Fibroblast of the aortic adventitia (primary cell): Measurements from ENCODE around the gene IL12B. TPM values are rescaled to one million over a fixed set of nuclear protein-coding genes. Genes with fewer than 3 reads are reported as not detected.
"Not testable (repeated sequence)": the region's sequence is repeated elsewhere in the genome, so short reads cannot be mapped to it uniquely, and the experiment has no call there.

Experiments used
- DNase-seq: peaks from one replicate; pipeline ENCODE4 v3.0.0-alpha.2; 2010; ENCODE audit warnings: low read depth
- H3K4me3 ChIP-seq: 2 replicates; pipeline ENCODE4 v1.5.1; 2011; ENCODE audit warnings: low read depth, mild to moderate bottlenecking, control low read depth, low read length, moderate library complexity
- small RNA-seq: library from RNA; depleted of rRNA; stranded (forward); fragments of <200 nt; gene quantifications from one replicate; pipeline ENCODE3, GENCODE V24; 2012
- total RNA-seq: library from RNA; depleted of rRNA; stranded (reverse); fragments of >200 nt; gene quantifications from 2 replicates; pipeline ENCODE4 v1.2.3, GENCODE V29; 2012; ENCODE audit warnings: low replicate concordance
- TF ChIP-seq, protein P1 (sequence below): IDR thresholded peaks from 2 replicates; pipeline ENCODE4 v1.5.1; 2011; ENCODE audit warnings: mild to moderate bottlenecking, low read length, control low read depth, inconsistent platforms; ENCODE audit not compliant: insufficient read depth

Gene IL12B
- total RNA-seq, 1 donor = 0.09 TPM

DNA sequence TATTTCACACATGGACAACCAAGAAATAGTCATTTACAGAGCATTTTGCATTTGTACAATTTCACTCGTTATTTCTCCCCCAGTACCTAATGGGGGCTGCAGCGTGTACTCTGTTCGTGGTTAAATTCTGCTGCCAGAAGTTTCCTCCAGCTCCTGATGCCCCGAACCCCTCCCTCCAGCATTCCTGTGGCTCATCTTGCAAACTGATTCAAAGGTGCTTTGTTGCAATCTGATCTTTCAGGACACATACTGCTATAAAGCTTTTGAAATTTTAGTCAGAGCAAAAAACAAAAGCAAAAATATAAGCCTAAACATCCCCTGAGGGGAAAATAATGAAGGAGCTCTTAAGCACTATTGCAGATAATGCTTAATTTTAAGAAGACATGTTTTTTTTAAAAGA is 39.5 kb downstream of the IL12B start:
- H3K4me3 ChIP-seq = no peak overlapping the region
- no peak for DNase-seq
- TF ChIP-seq, protein P1, sequence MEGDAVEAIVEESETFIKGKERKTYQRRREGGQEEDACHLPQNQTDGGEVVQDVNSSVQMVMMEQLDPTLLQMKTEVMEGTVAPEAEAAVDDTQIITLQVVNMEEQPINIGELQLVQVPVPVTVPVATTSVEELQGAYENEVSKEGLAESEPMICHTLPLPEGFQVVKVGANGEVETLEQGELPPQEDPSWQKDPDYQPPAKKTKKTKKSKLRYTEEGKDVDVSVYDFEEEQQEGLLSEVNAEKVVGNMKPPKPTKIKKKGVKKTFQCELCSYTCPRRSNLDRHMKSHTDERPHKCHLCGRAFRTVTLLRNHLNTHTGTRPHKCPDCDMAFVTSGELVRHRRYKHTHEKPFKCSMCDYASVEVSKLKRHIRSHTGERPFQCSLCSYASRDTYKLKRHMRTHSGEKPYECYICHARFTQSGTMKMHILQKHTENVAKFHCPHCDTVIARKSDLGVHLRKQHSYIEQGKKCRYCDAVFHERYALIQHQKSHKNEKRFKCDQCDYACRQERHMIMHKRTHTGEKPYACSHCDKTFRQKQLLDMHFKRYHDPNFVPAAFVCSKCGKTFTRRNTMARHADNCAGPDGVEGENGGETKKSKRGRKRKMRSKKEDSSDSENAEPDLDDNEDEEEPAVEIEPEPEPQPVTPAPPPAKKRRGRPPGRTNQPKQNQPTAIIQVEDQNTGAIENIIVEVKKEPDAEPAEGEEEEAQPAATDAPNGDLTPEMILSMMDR = no peak

DNA sequence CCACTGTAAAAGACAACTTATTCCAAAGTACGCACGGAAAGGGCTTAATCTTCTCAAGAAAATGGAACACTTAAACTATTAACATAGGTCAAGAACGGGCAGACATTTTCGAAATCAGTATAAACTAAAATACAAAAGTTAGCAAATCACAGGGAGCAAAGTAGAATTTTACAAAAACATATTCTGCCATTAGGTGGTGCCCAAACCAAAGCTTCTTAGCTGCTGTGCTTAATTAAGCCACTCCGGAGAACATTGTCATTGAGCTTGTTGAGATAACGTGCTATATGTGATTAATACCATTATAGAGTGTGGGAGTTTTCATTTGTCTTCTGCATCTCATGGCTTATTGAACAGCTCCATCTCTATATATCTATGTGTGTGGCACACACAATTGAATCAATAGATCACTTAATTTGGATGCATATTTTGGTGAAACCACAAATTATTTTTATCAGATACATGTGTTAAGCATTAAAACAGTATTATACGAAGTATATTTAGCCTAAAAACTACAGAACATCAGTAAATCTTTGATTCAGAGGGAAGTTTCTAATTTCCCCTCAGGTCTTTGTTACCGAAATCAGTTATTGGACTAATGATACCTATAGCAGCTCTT is 43.8 kb downstream of the IL12B start:
- peak; percentile 62 for DNase-seq
- TF ChIP-seq, protein P1 = peak; percentile 42
- H3K4me3 ChIP-seq = no peak overlapping the region

DNA sequence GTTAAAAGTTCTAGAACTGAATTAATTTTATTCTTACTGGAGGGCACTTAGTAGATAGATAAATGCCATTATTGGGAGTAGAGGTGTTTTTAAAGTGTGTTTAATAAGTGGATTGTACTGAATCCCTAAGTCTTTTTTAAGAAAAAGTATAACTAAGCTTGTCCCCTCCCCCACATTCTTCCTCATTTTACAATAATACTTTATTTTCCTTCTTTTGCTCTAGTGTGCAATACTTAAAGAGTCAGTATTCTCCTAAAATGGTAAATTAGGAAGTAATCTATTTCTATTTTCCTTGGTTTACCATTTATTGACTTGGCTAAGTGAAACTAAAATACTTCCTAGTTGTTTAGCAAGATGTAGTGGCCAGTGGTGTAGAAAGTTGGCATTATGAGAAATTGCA is 55.6 kb downstream of the IL12B start:
- no peak for DNase-seq
- TF ChIP-seq, protein P1 = no peak
- no peak overlapping the region for H3K4me3 ChIP-seq

DNA sequence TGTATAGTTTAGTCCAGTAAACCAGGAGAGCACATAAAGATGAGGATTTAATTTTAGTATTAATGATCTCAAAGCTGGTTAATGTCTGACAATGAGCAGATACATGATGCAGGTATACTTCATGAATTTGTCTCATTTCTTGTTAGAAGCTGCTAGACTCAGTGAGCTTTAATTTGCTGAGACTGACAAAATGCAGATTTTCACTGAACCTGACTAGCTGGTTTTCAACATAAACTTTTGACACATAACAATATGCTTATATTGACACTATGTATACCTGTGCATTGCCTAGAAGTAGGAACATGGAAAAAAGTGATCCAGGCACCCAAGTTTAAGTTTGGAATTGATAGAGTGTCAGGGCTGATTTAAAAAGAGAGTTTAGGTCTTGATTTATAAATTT is 56.4 kb downstream of the IL12B start:
- no peak overlapping the region for H3K4me3 ChIP-seq
- TF ChIP-seq, protein P1 = no peak
- no peak for DNase-seq

DNA sequence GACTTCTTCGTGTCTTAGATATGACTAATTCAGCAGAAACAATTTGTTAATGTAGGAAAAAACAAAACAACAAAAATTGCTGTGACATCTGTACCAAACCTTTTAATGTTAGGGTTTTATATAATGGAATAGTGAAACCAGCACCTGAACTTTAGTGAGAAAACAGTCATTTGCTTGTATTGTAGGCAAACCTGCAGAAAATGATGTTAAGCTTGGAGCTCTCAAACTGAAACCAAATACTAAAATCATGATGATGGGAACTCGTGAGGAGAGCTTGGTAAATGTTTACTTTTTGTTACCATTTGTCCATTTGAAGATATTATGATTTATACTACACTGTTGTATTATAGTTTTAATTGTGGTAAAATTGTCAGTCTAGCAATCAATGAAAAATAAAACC is 60.6 kb downstream of the IL12B start:
- no peak overlapping the region for H3K4me3 ChIP-seq
- TF ChIP-seq, protein P1 = no peak
- DNase-seq = no peak

DNA sequence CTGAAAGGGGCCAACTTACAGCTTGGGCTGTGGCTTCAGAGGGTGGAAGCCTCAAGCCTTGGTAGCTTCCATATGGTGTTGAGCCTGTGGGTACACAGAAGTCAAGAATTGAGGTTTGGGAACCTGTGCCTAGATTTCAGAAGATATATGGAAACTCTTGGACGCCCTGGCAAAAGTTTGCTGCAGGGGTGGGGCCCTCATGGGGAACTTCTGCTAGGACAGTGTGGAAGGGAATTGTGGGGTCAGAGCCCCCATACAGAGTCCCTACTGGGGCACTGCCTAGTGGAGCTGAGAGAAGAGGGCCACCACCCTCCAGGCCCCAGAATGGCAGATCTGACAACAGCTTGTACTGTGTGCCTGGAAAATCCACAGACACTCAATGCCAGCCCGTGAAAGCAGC is 63.5 kb downstream of the IL12B start:
- not testable (repeated sequence) for H3K4me3 ChIP-seq, DNase-seq

Small RNA genes within 50 kb of the gene (small RNA-seq; reads per million reads assigned to genes)
- gene RNU4ATAC2P = not detected

Other genes starting within 250 kb of the IL12B start
- 23.4 and 26.4 TPM in 2 replicates for gene EBF1, start 230.6 kb downstream of the IL12B start, total RNA-seq
- 35.2 and 42.9 TPM in 2 replicates for gene RNF145, start 120.9 kb downstream of the IL12B start, total RNA-seq
- gene UBLCP1, start 67.2 kb downstream of the IL12B start, total RNA-seq = 36.5 and 82.8 TPM in 2 replicates